ENCODE data around the gene HS6ST1.

The HS6ST1 gene

DNA sequence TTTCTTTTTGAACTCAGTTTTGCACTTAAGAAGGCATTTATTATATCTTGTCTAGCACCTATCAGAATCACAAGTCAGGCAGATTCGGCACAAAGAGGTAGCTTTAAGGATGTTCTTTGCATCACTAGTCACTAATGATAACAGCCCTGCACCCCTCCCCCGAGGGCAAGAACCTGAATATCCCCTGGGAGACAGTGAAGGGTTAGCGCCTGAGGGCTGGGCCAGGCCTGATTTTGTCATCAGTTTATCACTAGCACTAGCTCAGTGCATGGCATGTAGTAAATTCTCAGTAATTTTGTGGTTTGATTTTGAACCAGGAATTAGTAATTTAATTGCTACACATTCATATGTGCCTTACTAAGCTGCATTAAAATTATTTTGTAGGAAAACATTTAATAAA, 23.9 kb upstream of the HS6ST1 start:
- peaks cover 13% of the 10 kb centered on the region for H3K9me3 ChIP-seq (ENCODE audit: insufficient read depth, low read length, severe bottlenecking)
- no peak for DNase-seq

DNA sequence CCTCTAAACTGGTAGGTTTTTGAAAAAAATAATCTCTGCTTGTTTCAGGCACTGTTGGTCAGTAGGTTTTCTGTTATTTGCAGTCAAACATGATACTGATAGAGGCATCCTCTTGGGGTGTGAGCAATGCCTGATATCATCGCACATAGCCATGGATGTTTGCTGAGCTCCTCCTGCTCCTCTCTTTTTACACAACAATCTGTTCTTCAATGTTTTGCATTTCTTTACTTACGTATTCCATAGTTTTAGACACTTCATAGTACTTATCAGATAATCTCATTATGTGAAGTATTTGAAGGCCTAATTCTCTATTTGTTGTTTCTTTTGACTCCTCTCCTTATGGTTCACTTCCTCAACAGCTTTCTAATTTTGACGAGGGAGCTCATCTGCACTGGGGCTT, 23.0 kb upstream of the HS6ST1 start:
- H3K27ac ChIP-seq (ENCODE audit: low read length), result no peak overlapping the region
- H3K4me2 ChIP-seq (ENCODE audit: insufficient read depth, low read length), result no peak overlapping the region
- no peaks in the 10 kb centered on the region for H3K27me3 ChIP-seq (ENCODE audit: insufficient read depth, low read length, poor library complexity)
- TF ChIP-seq, protein P1, sequence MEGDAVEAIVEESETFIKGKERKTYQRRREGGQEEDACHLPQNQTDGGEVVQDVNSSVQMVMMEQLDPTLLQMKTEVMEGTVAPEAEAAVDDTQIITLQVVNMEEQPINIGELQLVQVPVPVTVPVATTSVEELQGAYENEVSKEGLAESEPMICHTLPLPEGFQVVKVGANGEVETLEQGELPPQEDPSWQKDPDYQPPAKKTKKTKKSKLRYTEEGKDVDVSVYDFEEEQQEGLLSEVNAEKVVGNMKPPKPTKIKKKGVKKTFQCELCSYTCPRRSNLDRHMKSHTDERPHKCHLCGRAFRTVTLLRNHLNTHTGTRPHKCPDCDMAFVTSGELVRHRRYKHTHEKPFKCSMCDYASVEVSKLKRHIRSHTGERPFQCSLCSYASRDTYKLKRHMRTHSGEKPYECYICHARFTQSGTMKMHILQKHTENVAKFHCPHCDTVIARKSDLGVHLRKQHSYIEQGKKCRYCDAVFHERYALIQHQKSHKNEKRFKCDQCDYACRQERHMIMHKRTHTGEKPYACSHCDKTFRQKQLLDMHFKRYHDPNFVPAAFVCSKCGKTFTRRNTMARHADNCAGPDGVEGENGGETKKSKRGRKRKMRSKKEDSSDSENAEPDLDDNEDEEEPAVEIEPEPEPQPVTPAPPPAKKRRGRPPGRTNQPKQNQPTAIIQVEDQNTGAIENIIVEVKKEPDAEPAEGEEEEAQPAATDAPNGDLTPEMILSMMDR (IDR thresholded peaks at IDR 0.05; ENCODE audit: borderline replicate concordance, extremely low read depth, low read length, poor library complexity, severe bottlenecking), result no peak
- no peak for TF ChIP-seq EZH2 (IDR thresholded peaks at IDR 0.05; ENCODE audit: borderline replicate concordance, low read depth, low read length, severe bottlenecking)
- no peaks in the 10 kb centered on the region for H3K36me3 ChIP-seq (ENCODE audit: insufficient read depth, low read length)
- no peaks in the 10 kb centered on the region for H4K20me1 ChIP-seq (ENCODE audit: insufficient read depth, low read length)
- H3K4me3 ChIP-seq (ENCODE audit: low read depth in 1 of 2, low read length in 2 of 2), result no peak overlapping the region
- no peak overlapping the region for H3K9ac ChIP-seq (ENCODE audit: low read depth, low read length)
- no peak overlapping the region for H2AFZ ChIP-seq (ENCODE audit: low read depth, low read length)
- peaks cover 13% of the 10 kb centered on the region for H3K9me3 ChIP-seq (ENCODE audit: insufficient read depth, low read length, severe bottlenecking)
- no peaks in the 10 kb centered on the region for H3K4me1 ChIP-seq (ENCODE audit: insufficient read depth, low read length)
- no peak for ATAC-seq (ENCODE audit: insufficient read depth, low read depth)
- DNase-seq, result no peak
- no peaks in the 10 kb centered on the region for H3K79me2 ChIP-seq (ENCODE audit: insufficient read depth, low read length)

More for the DNA sequence above, 23.9 kb upstream of the HS6ST1 start:
- H3K36me3 ChIP-seq (ENCODE audit: insufficient read depth, low read length), result no peaks in the 10 kb centered on the region
- no peaks in the 10 kb centered on the region for H3K27me3 ChIP-seq (ENCODE audit: insufficient read depth, low read length, poor library complexity)
- no peak overlapping the region for H3K4me2 ChIP-seq (ENCODE audit: insufficient read depth, low read length)
- H3K9ac ChIP-seq (ENCODE audit: low read depth, low read length), result no peak overlapping the region
- no peak overlapping the region for H3K4me3 ChIP-seq (ENCODE audit: low read depth in 1 of 2, low read length in 2 of 2)
- H3K4me1 ChIP-seq (ENCODE audit: insufficient read depth, low read length), result no peaks in the 10 kb centered on the region
- no peak overlapping the region for H3K27ac ChIP-seq (ENCODE audit: low read length)
- ATAC-seq (ENCODE audit: insufficient read depth, low read depth), result no peak
- no peaks in the 10 kb centered on the region for H4K20me1 ChIP-seq (ENCODE audit: insufficient read depth, low read length)
- H2AFZ ChIP-seq (ENCODE audit: low read depth, low read length), result no peak overlapping the region
- TF ChIP-seq EZH2 (IDR thresholded peaks at IDR 0.05; ENCODE audit: borderline replicate concordance, low read depth, low read length, severe bottlenecking), result no peak
- TF ChIP-seq, protein P1 (IDR thresholded peaks at IDR 0.05; ENCODE audit: borderline replicate concordance, extremely low read depth, low read length, poor library complexity, severe bottlenecking), result no peak
- H3K79me2 ChIP-seq (ENCODE audit: insufficient read depth, low read length), result no peaks in the 10 kb centered on the region

DNA sequence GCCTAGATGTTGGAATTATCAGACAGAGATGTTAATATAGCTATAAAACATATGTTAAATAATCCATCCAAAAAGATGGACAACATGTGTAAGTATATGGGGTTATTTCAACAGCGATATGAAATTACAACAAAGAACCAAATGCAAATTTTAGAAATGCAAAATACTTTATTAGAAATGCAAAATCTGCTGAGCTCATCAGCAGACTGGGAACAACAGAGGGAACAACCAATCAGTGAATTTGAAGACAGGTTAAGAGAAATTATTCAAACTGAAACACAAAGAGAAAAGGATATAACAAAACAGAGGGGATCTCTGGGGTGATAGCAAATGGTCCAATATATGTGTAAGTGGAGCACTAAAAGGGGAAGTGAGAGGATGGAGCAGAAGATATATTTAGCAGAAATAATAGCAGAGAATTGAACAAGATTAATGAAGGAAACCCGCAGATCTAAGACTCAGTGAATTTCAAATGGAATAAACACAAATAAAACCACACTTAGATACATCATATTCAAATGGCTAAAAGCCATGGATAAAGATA, 13.5 kb upstream of the HS6ST1 start:
- Histone ChIP-seq H3K9ac (ENCODE audit: low read depth, low read length) (no peak overlapping the region), H3K36me3 (ENCODE audit: insufficient read depth, low read length) (no peaks in the 10 kb centered on the region), H3K9me3 (ENCODE audit: insufficient read depth, low read length, severe bottlenecking) (peaks cover 22% of the 10 kb centered on the region), H3K4me2 (ENCODE audit: insufficient read depth, low read length) (no peak overlapping the region), H3K79me2 (ENCODE audit: insufficient read depth, low read length) (no peaks in the 10 kb centered on the region), H2AFZ (ENCODE audit: low read depth, low read length) (no peak overlapping the region), H4K20me1 (ENCODE audit: insufficient read depth, low read length) (no peaks in the 10 kb centered on the region), H3K4me3 (ENCODE audit: low read depth in 1 of 2, low read length in 2 of 2) (no peak overlapping the region), H3K4me1 (ENCODE audit: insufficient read depth, low read length) (no peaks in the 10 kb centered on the region), H3K27ac (ENCODE audit: low read length) (no peak overlapping the region), H3K27me3 (ENCODE audit: insufficient read depth, low read length, poor library complexity) (no peaks in the 10 kb centered on the region)
- DNase-seq (no peak), ATAC-seq (ENCODE audit: insufficient read depth, low read depth) (no peak)
- TF ChIP-seq EZH2 (IDR thresholded peaks at IDR 0.05; ENCODE audit: borderline replicate concordance, low read depth, low read length, severe bottlenecking), result no peak
- TF ChIP-seq, protein P1 (IDR thresholded peaks at IDR 0.05; ENCODE audit: borderline replicate concordance, extremely low read depth, low read length, poor library complexity, severe bottlenecking), result no peak

DNA sequence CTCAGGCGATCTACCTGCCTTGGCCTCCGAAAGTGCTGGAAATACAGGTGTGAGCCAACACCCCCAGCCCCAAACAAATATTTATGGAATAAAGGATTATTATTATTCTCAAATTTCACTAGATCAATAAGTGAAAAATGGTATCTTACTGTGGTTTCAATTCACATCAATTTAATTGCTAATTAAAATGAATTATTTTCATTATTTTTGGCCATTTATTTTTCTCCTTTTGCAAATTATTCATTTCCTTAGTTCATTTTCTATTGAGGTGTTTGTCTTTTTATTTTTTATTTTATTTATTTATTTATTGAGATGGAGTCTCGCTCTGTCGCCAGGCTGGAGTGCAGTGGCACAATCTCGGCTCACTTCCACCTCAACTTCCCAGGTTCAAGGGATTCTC, 11.9 kb upstream of the HS6ST1 start:
- no peaks in the 10 kb centered on the region for H4K20me1 ChIP-seq (ENCODE audit: insufficient read depth, low read length)
- ATAC-seq (ENCODE audit: insufficient read depth, low read depth), result no peak
- H3K79me2 ChIP-seq (ENCODE audit: insufficient read depth, low read length), result no peaks in the 10 kb centered on the region
- no peaks in the 10 kb centered on the region for H3K4me1 ChIP-seq (ENCODE audit: insufficient read depth, low read length)
- no peak overlapping the region for H3K4me3 ChIP-seq (ENCODE audit: low read depth in 1 of 2, low read length in 2 of 2)
- no peaks in the 10 kb centered on the region for H3K36me3 ChIP-seq (ENCODE audit: insufficient read depth, low read length)
- H3K27me3 ChIP-seq (ENCODE audit: insufficient read depth, low read length, poor library complexity), result no peaks in the 10 kb centered on the region
- DNase-seq, result no peak
- no peak overlapping the region for H3K27ac ChIP-seq (ENCODE audit: low read length)
- no peak overlapping the region for H2AFZ ChIP-seq (ENCODE audit: low read depth, low read length)
- H3K9ac ChIP-seq (ENCODE audit: low read depth, low read length), result no peak overlapping the region
- peaks cover 20% of the 10 kb centered on the region for H3K9me3 ChIP-seq (ENCODE audit: insufficient read depth, low read length, severe bottlenecking)
- H3K4me2 ChIP-seq (ENCODE audit: insufficient read depth, low read length), result no peak overlapping the region
- TF ChIP-seq, protein P1 (IDR thresholded peaks at IDR 0.05; ENCODE audit: borderline replicate concordance, extremely low read depth, low read length, poor library complexity, severe bottlenecking), result no peak
